ENCODE measurements around the gene RPAP3.
A peak's percentile ranks its signal among the peaks of the same experiment; 100 is the strongest.

Gene RPAP3

GRCh38 chr12:47742253-47742825 is 36.5 kb upstream of the RPAP3 start:
- DNase-seq (ENCODE audit: low spot score), result peak; percentile 58

- no peak for DNase-seq (ENCODE audit: low spot score)
These were observed 35.5 kb upstream of the RPAP3 start for GRCh38 chr12:47741340-47741703.

DNA sequence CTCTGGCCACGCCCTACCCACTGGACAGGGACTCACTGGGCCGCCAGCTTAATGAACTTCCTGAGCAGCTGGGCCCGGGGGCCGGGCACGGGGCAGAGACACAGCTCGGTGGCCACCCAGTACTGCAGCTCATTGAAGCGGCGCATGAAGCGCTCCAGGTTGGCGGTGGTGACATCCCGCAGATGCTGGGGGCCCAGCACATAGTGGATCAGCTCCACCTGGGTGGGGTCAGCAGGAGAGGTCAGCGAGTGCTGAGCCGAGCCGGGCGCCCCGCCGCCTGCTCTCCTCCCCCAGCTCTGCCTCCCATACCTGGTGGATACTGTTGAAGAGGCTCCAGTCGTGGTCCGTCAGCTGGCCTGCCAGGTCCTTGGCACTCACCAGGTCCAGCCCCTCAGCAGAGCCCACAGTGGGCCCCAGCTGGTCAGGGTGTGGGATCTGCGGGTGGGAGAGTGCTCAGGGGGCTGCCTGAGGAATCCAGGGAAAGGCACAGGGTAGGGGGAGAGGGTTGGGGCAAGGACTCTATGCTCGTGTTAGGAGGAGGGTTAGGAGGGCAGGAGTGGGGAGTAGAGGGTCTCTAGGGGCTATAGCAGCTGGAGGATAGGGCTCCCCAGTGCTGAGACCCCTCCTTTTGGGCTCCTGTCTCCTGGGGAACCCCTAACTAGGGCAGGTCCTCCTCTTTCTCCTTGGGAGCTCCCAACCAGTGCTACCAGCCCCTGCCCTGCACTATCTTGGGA is 34.9 kb upstream of the RPAP3 start:
- DNase-seq (ENCODE audit: low spot score), result no peak

GRCh38 chr12:47739979-47740378 is 34.1 kb upstream of the RPAP3 start:
- DNase-seq (ENCODE audit: low spot score), result peak; percentile 57

- no peak for DNase-seq (ENCODE audit: low spot score)
These were observed 33.5 kb upstream of the RPAP3 start for GRCh38 chr12:47739297-47739696.

GRCh38 chr12:47737936-47738594 is 32.2 kb upstream of the RPAP3 start:
- no peak for DNase-seq (ENCODE audit: low spot score)

DNA sequence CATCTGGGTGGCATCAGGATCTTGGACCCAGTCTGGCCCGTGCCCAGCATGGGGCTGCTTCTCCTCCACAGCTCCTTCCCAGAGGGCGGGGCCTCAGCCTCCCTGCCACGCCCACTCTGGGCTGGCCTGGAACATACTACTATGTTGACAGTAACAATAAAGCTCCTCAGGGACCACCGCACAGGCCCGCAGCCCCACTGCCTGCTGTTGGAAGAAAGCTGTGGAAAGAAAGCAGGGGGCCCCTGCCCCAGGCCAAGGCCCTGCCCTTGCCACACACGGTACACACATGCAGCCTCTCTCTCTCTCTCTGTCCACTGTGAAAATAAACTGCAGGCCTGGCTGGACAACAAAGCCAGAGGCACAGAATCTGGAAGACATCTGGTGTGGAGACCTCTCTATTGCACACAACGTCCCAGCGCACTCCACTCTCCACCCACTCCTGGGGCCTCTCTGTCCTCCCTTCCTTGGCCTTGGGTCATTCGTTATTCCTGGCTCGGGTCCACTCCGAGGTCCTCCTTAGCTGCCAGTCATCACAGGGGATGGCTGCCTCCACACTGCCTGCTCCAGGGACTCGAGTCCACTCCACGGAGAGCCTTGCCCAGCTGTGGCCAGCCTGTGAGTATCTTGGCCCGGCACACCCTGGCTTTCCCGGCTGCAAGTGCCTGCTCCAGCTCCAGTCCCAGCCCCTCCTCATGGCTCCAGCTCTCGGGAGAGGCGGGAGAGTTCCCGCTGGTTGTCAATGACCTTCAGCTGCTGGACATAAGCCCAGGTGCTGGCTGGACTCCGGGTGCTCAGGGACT is 31.2 kb upstream of the RPAP3 start:
- DNase-seq (ENCODE audit: low spot score), result peak; percentile 89

- DNase-seq (ENCODE audit: low spot score), result no peak
These were observed 30.4 kb upstream of the RPAP3 start for GRCh38 chr12:47736216-47736615.

GRCh38 chr12:47735649-47736048 is 29.8 kb upstream of the RPAP3 start:
- DNase-seq (ENCODE audit: low spot score), result no peak

GRCh38 chr12:47734725-47735480 is 29.1 kb upstream of the RPAP3 start:
- no peak for DNase-seq (ENCODE audit: low spot score)

GRCh38 chr12:47733142-47733541 is 27.3 kb upstream of the RPAP3 start:
- no peak for DNase-seq (ENCODE audit: low spot score)

- DNase-seq (ENCODE audit: low spot score), result no peak
These were observed 26.7 kb upstream of the RPAP3 start for GRCh38 chr12:47732504-47732903.

- DNase-seq (ENCODE audit: low spot score), result no peak
These were observed 25.9 kb upstream of the RPAP3 start for GRCh38 chr12:47731723-47732122.

GRCh38 chr12:47730341-47730744 is 24.5 kb upstream of the RPAP3 start:
- peak; percentile 64 for DNase-seq (ENCODE audit: low spot score)

DNA sequence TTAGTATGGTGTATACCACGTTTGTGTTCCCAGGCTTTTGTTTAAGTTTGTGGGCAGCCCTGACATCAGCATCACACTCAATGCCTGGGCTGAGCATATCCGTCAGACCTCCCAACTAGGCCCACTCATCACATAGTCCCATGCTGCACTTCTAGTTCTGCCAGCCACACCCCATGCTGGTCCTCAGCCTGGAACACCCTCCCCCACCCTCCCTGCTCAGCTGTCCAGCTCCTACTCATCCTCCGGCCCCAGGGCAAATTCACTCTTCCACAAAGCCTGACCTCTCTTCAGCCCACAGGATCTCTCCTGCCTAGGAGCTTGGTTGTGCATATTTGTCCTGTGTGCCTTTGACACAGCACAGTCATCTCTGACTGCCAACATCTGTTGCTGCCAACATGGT is 23.4 kb upstream of the RPAP3 start:
- peak; percentile 67 for DNase-seq (ENCODE audit: low spot score)

GRCh38 chr12:47725893-47726292 is 20.1 kb upstream of the RPAP3 start:
- peak; percentile 88 for DNase-seq (ENCODE audit: low spot score)

DNA sequence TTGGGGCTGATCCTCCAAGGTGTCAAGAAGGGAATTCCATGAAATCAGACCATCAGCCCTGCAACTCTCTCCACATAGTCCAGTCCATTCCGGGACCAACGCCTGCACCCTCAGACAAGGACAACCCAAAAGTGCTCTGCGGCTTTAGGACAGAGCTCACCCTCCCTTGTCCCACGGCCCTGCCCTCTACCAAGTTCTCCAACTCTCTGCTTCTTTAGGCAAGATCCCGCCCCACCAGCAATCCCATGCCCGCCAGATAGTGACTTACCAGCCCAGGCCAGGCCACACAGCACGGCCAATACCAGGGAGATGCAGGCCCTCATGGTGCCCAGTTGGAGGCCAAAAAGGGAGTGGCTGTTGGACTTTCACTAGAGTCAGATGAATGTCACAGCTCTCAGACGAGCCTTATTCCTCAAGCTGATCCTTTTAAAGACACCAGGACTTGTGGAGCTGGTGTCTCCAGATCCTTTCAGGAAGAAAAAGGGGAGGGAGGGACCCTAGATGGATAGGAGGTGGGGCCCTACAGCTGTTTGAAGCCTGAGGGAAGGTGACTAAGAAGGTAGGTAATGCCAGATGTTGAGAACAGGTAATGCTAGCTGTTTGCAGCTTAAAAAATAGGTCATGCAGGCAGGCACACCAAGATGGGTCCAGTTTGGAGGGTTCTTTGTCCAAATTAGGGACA is 19.4 kb upstream of the RPAP3 start, which contains the start of gene ENDOU:
TSS of gene ENDOU (minus strand) at position 400 of the 682 bp plus-strand sequence. CDS start at position 323, 77 bp downstream.
- no peak for DNase-seq (ENCODE audit: low spot score)

DNA sequence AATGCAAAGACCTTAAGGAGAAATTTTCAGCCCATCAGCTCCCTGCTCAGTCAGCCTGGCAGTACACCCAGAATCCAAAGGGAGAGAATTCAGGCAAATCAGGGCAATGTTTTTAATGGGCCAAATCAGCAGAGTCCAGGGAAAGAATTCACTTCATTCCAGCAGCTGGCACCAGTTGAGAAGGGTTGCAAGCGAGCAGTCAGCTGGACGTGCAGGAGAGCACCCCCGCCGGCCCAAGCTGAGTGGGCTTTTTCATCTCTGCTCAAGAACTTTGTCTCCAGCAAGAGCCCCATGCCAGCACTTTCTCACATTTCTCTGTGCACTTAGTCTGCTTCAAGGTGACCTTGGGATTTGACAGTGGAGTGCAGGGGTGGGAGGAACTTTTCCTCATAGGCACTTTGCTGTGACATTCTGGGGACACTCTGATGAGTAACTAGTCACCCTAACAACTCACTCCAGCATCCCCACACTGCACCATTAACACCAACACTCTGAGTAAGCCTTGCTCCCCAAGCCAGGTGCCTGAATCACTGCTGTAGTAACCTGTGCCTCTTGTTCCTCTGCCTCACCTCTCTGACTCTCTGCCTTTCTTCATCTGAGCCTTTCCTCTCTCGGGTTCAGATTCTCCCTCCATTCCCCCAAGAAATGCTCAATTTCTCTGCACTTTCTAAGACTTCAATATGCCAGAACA is 17.3 kb upstream of the RPAP3 start:
- no peak for DNase-seq (ENCODE audit: low spot score)

DNA sequence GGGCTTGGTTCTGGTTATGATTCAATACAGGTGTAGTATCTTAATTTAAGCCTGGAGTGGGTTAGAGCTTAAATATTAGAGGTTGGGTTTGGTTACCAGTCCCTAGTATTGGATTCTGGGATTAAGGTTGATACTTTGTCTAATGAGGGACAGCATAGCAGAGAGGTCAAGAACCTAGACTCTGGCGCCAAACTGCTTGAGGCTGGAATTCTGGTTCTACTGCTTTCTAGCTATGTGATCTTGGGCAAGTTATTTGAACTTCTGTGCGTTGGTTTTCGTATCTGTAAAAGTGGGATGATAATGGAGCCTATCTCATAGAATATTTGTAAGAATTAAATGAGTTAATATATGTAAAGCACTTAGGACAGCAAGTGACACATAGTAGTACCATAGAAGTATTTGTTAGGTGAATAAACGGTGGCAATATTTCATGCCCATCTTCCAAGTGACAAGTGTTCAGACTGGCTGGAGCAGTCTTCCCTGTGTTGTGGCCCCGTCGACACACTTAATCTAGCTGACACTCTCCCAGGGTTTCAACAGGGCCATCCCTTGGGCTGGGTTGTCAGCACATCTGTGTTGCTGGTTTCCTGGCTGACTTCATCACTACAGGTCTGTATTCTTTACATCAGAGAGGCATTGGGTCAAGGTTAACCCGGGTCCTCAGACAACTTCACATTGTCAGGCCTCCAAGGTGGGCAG is 16.5 kb upstream of the RPAP3 start:
- no peak for DNase-seq (ENCODE audit: low spot score)

GRCh38 chr12:47721431-47721973 is 15.7 kb upstream of the RPAP3 start:
- no peak for DNase-seq (ENCODE audit: low spot score)
